Small intestine (tissue), 7 donors: ENCODE results near the gene PHACTR2. TPM values are rescaled to one million over a fixed set of nuclear protein-coding genes. Genes with fewer than 3 reads are reported as not detected.
A peak's percentile ranks its signal among the peaks of the same experiment; 100 is the strongest.

Experiments used
- DNase-seq, 2 donors: peaks; one replicate each; pipeline versions ENCODE4 v3.0.0 to v3.0.0-alpha.2; 2013
- FAIRE-seq: peaks from 2 replicates; lab custom pipeline; 2012; peaks lifted over from hg19 to GRCh38; lab: Jason Lieb, UNC
- H3K27ac ChIP-seq, 3 donors: one replicate each; pipeline ENCODE4 v1.5.1; 2013; ENCODE audit warnings: low read length in 2 of 3, mild to moderate bottlenecking in 2 of 3, control low read depth in 1 of 3, inconsistent platforms in 1 of 3, low read depth in 1 of 3, moderate library complexity in 1 of 3
- H3K27me3 ChIP-seq, 3 donors: one replicate each; pipeline ENCODE4 v1.6.1; 2013; ENCODE audit warnings: low read length in 3 of 3, inconsistent platforms in 1 of 3; ENCODE audit not compliant: control insufficient read depth in 3 of 3, insufficient read depth in 3 of 3
- H3K36me3 ChIP-seq, 3 donors: one replicate each; pipeline ENCODE4 v1.6.1; 2013; ENCODE audit warnings: low read length in 3 of 3, inconsistent platforms in 1 of 3, low read depth in 1 of 3, mild to moderate bottlenecking in 1 of 3, moderate library complexity in 1 of 3; ENCODE audit not compliant: control insufficient read depth in 3 of 3, insufficient read depth in 2 of 3
- H3K4me1 ChIP-seq, 3 donors: one replicate each; pipeline ENCODE4 v1.6.1; 2013; ENCODE audit warnings: low read length in 2 of 3, inconsistent platforms in 1 of 3, low read depth in 1 of 3, mild to moderate bottlenecking in 1 of 3, moderate library complexity in 1 of 3; ENCODE audit not compliant: control insufficient read depth in 3 of 3, insufficient read depth in 2 of 3
- H3K4me3 ChIP-seq, 3 donors: one replicate each; pipeline ENCODE4 v1.5.1; 2013; ENCODE audit warnings: low read length in 3 of 3, control low read depth in 1 of 3, inconsistent platforms in 1 of 3, low read depth in 1 of 3, mild to moderate bottlenecking in 1 of 3, moderate library complexity in 1 of 3
- H3K9me3 ChIP-seq, 2 donors: one replicate each; pipeline ENCODE4 v1.6.1; 2013; ENCODE audit warnings: low read depth in 1 of 2, low read length in 1 of 2; ENCODE audit not compliant: control insufficient read depth in 2 of 2, insufficient read depth in 1 of 2
- WGBS, 3 donors: extraction: QIAGEN DNeasy Blood & Tissue Kit; methylation state at CpG; one replicate each; pipeline ENCODE4 v1.1.7; 2013; 5-methylcytosine and 5-hydroxymethylcytosine counted together
- polyA plus RNA-seq, 4 donors: library from polyadenylated mRNA; stranded (reverse) in 3 of 4; unstranded in 1 of 4; fragments of 200-250 nt in 3 of 4; fragments of 120-200 nt in 1 of 4; gene quantifications; one replicate each; pipeline versions ENCODE4 v1.2.1 to v1.2.3, GENCODE V29; 2013
- donor health status: healthy with polysubstance abuse.
- donor health status: control.
- donor health status: control.
- donor health status: Bipolar disorder and iron deficiency.
- donor health status: healthy.

The PHACTR2 gene
- polyA plus RNA-seq, 4 donors, result 6.8 to 26.0 (median 8.6) TPM

GRCh38 chr6:143741480-143741879 lies 63.7 kb downstream of the PHACTR2 start:
- Histone ChIP-seq H3K27me3 (no peaks in the 10 kb centered on the region), H3K4me1 (peaks cover 11 to 37% (median 16%) of the 10 kb centered on the region in 3 donors), H3K4me3 (no peak overlapping the region), H3K9me3 (no peaks in the 10 kb centered on the region), H3K36me3 (no peaks in the 10 kb centered on the region), H3K27ac (no peak overlapping the region)
- WGBS, 3 donors, result 86 to 93% (median 90%) methylated on average over 3 of the region's 3 CpGs
- FAIRE-seq, result no peak
- DNase-seq, result no peak

DNA sequence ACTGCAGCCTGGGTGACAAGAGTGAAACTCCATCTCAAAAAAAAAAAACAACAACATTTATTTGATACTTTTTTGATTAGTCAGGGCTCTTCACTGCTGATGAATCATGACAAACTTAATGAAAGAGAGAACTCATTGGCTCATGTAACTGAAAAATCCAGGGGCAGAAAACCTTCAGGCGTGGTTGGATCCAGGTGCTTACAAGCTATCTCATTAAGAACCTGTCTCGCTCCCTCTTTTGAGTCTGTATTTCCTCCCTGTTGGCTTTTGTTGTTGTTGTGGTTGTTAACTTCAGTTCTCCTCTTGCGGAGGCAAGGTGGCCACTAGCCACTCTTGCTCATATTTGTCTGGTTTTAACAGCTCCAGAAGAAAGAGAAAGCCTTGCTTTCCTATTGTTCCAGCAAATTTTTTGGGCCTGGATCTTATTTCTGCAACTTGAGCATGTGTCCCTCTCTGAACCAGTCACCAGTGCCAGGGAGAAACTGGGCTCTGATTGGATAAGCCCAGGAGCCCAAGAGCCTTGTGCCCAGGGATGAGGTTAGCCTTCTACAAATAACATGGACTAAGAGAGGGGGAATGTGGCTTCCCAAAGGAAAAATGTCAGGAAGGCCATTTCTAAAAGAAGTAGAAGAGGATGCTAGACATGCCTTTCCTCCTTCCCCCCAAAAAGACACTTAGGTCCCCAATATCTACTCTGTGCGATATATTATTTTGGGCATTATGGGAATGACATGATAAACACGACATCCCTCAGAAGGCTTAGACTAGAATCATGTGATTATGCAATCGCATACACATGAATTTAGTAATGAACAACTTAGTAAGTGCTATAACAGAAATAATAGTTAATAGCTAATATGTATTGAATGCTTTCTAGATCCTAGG lies 64.5 kb downstream of the PHACTR2 start:
- DNase-seq (no peak), FAIRE-seq (no peak)
- Histone ChIP-seq H3K27me3 (no peaks in the 10 kb centered on the region), H3K4me1 (peaks cover 11 to 45% (median 16%) of the 10 kb centered on the region in 3 donors), H3K36me3 (no peaks in the 10 kb centered on the region), H3K27ac (peak overlapping the region in 1 of 3 donors; percentile 70), H3K9me3 (no peaks in the 10 kb centered on the region), H3K4me3 (no peak overlapping the region)
- 86 to 97% (median 91%) methylated on average over 6 of the region's 6 CpGs for WGBS, 3 donors

DNA sequence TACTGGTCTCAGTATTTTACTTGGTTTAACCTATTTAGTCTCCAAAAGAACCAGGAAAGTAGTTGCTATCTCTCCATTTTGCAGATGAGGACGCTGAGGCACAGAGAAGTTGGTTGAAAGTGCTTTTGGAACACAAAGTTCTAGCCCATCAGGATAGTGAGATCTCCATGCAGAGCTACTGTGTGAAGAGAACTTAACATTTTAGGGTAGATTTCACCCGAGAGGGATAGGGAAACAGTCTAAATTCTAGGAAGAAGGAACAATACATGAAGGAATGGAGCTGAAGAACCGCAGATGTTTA lies 65.1 kb downstream of the PHACTR2 start:
- 42 to 59% (median 58%) methylated on average over 3 of the region's 3 CpGs for WGBS, 3 donors
- Histone ChIP-seq H3K27me3 (no peaks in the 10 kb centered on the region), H3K4me3 (no peak overlapping the region), H3K36me3 (no peaks in the 10 kb centered on the region), H3K9me3 (no peaks in the 10 kb centered on the region), H3K4me1 (peaks cover 11 to 50% (median 16%) of the 10 kb centered on the region in 3 donors), H3K27ac (peak overlapping the region in 1 of 3 donors; percentile 70)
- FAIRE-seq (no peak), DNase-seq (no peak)

- WGBS, 3 donors, result 31 to 50% (median 37%) methylated on average over 12 of the region's 12 CpGs
- H3K9me3 ChIP-seq, result no peaks in the 10 kb centered on the region
- H3K36me3 ChIP-seq, result no peaks in the 10 kb centered on the region
- peak overlapping the region in 1 of 3 donors; percentile 70 for H3K27ac ChIP-seq
- FAIRE-seq (no peak), DNase-seq (peak; percentile 46 to 49)
- no peaks in the 10 kb centered on the region for H3K27me3 ChIP-seq
- no peak overlapping the region for H3K4me3 ChIP-seq
- H3K4me1 ChIP-seq, result peaks cover 11 to 57% (median 16%) of the 10 kb centered on the region in 3 donors
Measured at GRCh38 chr6:143743301-143744166, 65.8 kb downstream of the PHACTR2 start.

DNA sequence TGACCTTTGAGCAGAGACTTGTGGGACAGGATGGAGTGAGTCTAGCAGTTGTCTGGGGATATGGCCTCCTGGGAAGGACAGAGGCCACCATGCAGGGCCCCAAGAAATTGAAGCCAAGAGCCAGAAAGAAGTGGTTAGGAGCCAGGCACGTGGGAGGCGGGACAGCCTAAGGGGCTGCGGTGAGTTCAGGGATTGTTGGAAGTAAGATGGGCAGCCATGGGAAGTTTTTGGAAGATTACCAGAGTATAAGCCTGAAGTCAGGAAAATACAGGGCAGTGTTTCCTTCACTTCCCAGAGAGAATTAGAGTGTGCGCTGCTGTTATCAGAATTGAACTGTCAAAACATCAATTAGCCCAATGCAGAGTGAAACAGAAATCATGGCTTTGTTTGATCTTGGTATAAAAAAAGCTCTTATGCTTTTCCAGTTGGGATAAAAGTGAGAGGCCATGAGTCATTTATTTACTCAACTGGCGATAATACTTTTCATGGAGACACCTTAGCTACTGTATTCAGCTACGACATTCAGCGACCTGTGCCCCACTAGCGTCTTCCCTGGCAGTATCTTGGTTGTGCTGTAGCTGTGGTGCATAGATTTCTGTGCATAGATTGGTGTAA lies 66.9 kb downstream of the PHACTR2 start:
- H3K27me3 ChIP-seq, result no peaks in the 10 kb centered on the region
- peaks cover 11 to 67% (median 16%) of the 10 kb centered on the region in 3 donors for H3K4me1 ChIP-seq
- no peaks in the 10 kb centered on the region for H3K36me3 ChIP-seq
- no peaks in the 10 kb centered on the region for H3K9me3 ChIP-seq
- 18 to 55% (median 40%) methylated on average over 8 of the region's 8 CpGs for WGBS, 3 donors
- peak overlapping the region; percentile 8 to 90 (median 70) for H3K27ac ChIP-seq
- DNase-seq (peak; percentile 75 to 84), FAIRE-seq (no peak)
- peak overlapping the region in 1 of 3 donors; percentile 28 for H3K4me3 ChIP-seq

GRCh38 chr6:143745166-143746133 lies 67.7 kb downstream of the PHACTR2 start:
- Histone ChIP-seq H3K9me3 (no peaks in the 10 kb centered on the region), H3K36me3 (no peaks in the 10 kb centered on the region), H3K27me3 (no peaks in the 10 kb centered on the region), H3K27ac (peak overlapping the region; percentile 8 to 90 (median 70)), H3K4me3 (peak overlapping the region in 2 of 3 donors; percentile 10 to 28), H3K4me1 (peaks cover 11 to 67% (median 16%) of the 10 kb centered on the region in 3 donors)
- FAIRE-seq, result no peak
- peak; percentile 81 to 84 for DNase-seq
- 12 to 44% (median 36%) methylated on average over 22 of the region's 22 CpGs for WGBS, 3 donors

DNA sequence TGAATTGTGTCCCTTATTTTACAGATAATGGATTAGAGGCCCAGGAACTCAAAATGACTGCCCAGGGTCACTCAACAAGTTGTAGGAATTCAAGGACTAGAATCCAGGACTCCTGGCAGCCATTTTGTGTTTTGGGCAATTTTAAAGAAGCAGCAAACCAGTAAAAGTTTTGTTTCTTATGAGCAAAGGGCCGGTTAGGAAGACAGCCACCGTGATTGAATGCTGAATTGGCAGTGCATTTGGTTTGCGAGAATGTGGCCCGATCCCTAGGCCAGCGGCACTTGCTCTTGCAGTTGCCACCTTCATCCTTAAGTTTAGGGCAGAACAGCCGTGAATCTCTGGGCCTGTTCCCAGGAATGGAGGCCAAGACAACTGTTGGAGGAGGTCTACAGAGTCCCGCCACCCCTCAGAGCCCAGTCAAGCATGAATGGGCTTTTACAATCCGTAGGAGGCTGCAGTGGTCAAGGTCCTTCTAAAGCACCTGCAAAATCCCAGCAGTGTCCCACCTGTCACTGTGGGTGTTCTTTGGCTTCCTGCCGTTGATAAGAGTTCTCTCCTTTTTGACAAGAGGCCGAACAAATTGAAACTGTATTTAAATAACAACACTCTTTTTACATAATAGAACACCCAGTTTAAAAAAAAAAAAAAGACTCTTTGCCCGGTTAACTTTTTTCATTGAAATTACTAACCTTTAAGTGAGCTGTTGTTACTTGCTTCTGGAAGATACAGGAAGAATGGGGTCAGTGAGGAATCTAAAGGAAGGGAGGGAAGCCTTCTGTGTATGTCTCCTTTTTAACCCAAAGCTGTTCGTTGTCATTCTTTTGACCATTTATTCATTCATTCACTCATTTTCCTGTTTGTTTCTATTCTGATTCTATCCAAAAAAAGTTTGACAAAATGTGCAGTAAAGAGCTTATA lies 68.7 kb downstream of the PHACTR2 start:
- Histone ChIP-seq H3K4me3 (peak overlapping the region in 1 of 3 donors; percentile 28), H3K36me3 (no peaks in the 10 kb centered on the region), H3K27me3 (no peaks in the 10 kb centered on the region), H3K4me1 (peaks cover 11 to 67% (median 16%) of the 10 kb centered on the region in 3 donors), H3K9me3 (no peaks in the 10 kb centered on the region), H3K27ac (peak overlapping the region in 2 of 3 donors; percentile 27 to 70)
- WGBS, 3 donors, result 17 to 55% (median 31%) methylated on average over 12 of the region's 12 CpGs
- no peak for FAIRE-seq
- peak; percentile 25 to 45 for DNase-seq
